Fibroblast of peridontal ligament (primary cell): ENCODE results near the gene HOXC9.

Experiments used
- DNase-seq: peaks from one replicate; pipeline ENCODE4 v3.0.0-alpha.2; 2010; ENCODE audit errors: extremely low read depth

The HOXC9 gene

DNA sequence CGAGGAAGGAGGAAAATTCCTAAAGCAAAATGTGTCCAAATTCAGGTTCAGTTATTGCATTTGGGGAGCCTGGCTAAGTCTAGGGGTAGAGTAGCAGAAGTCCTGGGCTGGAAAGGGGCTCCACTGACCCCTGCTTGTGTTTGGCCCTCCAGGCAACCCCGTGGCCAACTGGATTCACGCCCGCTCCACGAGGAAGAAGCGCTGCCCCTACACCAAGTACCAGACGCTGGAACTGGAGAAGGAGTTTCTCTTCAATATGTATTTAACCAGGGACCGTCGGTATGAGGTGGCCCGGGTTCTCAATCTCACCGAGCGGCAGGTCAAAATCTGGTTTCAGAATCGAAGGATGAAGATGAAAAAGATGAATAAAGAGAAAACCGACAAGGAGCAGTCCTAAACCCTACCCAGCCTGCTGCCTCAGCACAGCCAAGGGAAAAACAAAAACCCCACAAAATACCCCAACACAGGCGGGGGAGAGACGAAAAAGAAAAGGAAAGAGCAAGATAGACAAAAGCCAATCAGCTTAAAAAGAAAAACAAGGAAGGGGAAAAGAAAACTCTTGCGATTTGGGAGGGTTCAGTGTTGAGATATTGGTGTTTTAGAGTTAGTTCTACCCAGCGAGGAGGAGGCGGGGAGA is 2.4 kb downstream of the HOXC9 start:
- no peak for DNase-seq

DNA sequence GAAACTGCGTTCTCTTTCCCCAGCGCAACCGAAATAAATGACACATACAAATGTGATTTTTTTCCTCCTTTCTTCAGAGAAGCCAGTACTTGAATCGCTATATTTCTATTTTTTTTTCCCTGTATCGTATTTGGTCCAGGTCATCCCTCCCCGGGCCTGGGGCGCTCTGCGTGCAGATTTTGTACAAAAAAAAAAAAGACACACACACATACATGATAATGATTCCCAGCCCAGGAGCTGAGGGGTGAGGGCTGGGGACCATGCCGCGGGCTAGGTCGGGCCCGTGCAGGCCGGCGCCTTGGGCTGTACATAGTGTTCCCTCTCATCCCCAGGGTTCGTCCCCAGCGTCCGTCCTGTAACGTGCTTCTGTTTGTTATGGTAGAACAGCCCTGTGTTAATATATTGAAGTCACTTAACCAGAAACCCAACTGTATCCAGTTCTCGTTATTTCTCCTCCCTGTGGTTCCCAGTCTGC is 3.0 kb downstream of the HOXC9 start:
- no peak for DNase-seq

DNA sequence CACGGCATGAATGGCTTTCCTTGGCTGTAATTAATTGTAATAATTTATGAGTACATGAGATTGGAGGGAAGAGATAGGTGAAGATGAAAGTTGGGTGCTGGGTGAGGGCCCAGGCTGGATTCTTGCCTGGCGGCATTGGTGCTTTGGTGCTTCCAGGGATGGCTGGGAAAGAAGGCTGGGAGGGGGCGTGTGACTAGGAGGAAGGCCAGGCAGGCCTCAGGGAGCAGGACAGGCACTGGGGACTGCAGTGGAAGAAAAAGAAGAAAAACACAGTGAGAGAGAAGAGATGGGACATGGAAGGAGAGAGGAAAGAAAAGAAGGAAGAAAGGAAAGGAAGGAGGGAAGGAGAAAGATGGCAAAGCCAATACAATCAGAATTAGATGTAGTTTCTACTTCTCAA is 3.7 kb downstream of the HOXC9 start:
- DNase-seq: no peak

DNA sequence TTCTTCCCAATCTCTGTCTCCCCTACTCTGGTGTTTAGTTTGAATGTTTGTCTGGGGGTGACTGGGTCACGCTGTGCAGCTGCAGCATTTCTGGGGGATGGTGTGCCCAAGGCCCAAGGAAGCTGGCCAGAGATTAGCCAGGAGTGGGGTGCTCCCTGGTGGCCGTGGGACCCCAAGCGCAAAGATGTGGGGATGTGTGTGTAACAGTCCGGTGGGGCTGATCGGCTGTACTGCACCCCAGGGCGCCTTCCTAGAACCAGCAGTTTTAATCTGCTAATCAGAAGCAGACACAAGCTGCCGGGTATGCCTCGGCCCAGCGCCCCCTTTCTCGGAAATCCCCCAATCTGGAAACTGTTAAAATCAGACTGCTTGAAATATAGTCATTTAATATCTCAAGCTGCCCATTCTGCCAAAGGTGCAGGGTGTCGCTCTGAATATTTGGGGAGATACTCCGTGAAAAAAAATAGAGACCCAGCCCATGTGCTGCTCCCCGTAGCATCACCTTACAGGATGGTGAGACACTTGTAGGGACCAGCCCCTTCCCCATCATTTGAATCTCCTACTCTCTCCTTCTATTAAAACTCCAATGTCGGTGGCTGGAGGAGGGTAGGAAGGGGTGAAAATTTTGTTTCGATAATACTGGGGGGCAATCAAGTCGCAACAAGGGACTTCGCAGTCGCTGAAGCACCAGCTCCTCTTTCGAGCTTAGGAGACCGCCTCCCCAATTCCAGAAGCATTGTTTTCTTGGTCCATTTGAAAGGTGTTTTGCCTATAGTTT is 4.3 kb downstream of the HOXC9 start:
- DNase-seq: no peak

DNA sequence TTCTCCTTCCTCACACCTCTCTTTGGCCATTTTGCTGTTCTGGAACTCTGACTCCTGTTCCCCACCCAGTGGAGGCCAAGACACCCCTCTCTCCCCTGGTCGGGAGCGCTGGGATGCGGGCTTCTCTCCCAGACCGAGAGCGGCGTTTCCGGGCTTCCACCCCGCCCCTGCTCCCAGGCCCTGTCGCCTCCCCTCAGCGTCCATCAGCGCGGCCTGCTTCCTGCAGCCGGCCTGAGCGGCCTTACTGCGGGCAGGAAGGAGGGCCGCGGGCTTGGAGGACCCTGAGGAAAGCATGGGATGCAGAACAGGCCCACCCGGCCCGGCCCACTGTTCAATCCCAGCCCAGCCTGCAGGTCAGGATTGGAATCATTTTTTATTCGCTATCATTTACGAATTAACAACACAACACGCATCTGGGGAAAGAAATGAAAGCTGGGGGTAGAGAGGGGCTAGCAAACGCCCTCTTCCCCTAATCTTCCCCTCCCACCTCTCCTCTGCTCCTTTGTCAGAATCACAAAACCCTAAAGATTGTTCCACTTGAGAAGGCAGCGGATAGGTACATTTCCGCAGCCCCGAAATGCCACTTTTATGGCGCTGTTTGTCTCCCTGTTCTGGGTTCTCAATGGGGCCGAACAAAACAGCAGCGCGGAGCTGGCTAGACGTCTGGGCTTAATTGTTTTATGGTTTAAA is 5.0 kb downstream of the HOXC9 start:
- DNase-seq: no peak

DNA sequence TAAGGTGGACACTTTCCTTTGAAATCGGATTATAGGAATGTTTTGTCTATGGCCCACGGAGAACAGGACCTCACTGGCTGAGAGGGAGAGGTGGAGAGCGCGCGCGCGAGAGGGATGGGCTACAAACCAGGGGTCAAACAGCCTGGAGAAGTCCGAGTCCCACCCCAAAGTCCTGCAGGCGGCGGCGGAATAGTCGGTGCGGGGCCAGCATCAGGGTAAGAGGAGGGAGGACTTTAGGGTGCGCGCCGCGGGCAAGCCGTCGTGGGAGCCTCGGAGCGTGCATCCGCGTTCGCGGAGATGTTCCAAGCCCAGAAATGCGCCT is 5.5 kb downstream of the HOXC9 start:
- no peak for DNase-seq

DNA sequence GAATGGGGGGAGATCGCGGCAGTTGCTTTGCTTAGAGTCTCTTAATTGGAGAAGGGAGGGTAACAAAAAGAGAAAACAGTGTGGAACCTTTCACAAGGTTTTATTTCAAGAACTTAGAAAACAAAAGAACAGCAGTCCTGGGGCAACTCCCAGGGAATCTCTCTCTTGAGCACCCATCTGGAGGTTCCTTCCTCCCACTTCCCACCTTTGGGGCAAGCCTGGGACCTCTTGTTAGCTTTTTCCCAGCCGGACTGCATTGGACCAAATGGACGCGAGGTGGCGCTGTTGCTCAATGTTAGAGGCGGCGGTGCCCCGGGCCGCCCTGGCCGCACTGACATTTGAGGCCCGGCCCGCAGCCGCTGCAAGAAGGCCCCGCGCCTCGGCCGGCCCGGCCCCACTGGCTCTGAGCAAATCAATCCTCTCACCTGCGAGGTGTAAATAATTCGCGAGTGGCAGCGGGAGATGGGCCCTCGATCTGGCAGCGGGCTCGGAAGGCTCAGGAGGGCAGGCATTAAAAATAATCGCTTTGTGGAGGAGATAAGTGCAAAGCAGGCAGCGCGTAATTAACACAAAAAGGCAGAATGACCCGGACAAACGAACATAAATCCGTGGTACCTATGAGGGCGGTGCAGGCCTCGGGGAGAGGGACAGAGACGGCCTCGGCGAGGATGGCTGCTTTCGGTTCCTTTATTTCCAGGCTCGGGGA is 6.0 kb downstream of the HOXC9 start:
- peak; percentile 77 for DNase-seq

DNA sequence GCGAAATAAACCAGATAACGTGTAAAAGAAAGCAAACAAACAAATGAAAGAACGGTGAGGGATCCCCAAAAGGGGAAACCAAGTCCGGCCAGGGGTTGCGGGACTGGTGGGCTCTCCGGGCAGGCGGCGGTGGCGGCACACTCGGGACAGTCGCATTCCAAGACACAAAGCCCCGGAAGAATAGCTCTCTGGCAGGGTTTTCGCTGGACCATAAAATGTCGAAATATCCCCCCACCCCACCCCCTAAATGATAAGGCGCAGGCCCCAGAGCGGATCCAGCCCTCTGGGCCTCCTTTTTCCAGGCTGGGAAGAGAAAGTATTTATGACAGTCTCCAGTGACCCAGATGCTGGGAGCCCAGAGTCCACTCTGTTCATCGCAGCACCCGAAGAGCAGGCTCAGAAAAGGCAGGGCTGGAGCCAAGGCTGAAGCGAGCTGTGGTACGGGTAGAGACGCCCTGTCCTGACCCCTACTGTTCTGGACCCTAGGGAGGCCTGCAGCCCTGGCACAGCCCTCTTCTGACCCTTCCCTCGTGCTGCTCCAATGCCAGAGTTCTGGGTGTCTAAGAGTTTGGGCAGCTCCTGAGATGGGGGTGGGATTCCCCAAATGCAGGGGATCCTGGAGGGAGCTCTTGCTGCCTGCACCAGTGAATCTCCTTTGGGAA is 6.7 kb downstream of the HOXC9 start:
- no peak for DNase-seq

DNA sequence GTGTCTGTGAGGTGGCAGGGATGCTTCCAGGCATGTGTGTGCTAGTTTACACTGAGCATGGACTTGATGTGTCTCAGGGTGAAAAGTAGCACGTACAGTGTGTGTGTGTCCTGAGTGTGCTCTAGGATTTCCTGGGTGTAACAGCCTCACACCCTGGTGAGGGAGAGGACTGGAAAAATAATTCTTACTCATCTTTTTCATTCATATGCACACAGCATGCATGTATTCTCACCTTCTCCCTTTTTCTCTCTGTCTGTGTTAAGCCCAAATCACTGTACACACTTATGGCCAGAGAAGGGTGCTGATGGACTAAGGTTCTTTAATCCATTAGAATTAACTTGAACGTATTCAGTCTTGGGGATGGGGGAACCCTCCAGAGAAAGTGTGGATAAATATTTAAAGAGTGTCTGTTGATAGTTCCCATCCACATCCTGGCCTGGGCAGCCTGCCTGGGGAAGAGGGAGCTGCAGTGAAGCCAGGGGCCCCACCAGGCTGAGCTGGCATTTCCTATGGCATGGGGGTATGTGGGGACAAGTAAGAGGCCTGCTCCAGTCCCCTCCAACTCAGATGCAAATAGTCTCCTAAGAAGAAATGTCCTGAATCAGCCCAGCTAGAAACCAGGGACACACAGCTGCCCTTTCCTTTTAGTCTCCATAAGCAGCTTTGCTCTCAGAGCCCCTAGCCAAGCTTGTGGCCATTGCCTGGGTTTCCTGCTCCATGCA is 7.7 kb downstream of the HOXC9 start:
- no peak for DNase-seq

DNA sequence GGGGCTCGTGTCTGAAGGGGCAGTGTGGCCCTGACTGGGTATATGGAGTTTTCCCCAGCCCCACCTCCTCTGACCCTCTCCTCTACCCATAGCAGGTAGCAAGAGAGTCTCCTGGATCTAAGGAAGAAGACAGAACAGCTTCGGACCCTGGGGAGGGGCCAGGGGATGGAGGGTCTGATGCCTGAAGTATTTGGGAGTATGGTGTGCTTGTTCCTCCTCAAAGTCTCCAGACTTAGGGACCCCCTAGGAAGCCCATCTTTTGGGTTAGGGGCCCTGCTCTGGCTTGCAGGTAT is 8.2 kb downstream of the HOXC9 start:
- no peak for DNase-seq

DNA sequence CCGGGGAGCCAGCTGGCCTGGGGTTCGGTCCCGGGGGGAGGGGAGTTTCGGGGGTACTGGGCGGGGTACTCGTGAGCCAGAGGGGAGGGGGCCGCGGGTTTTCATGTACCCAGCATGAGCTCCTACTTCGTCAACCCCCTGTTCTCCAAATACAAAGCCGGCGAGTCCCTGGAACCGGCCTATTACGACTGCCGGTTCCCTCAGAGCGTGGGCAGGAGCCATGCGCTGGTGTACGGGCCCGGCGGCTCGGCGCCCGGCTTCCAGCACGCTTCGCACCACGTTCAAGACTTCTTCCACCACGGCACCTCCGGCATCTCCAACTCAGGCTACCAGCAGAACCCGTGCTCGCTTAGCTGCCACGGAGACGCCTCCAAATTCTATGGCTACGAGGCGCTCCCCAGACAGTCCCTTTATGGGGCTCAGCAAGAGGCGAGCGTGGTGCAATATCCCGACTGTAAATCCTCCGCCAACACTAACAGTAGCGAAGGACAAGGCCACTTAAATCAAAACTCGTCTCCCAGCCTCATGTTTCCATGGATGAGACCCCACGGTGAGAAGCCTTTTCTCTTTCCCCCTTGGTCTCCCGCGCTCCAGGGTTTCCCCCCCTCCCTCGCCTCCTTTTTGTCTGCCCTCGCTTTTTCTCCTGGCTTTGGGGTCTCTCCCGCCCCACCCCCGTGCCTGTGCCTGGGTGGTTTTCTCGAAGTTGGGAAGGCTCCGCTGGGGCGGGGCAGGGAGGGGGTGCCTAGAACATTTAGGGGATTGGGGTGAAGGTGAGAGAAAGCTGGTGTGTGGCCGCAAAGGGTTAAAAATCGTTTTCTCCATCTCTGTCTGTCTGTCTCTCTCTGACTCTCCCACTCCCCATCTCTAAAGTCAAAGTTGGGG is 9.5 kb downstream of the HOXC9 start:
- no peak for DNase-seq

DNA sequence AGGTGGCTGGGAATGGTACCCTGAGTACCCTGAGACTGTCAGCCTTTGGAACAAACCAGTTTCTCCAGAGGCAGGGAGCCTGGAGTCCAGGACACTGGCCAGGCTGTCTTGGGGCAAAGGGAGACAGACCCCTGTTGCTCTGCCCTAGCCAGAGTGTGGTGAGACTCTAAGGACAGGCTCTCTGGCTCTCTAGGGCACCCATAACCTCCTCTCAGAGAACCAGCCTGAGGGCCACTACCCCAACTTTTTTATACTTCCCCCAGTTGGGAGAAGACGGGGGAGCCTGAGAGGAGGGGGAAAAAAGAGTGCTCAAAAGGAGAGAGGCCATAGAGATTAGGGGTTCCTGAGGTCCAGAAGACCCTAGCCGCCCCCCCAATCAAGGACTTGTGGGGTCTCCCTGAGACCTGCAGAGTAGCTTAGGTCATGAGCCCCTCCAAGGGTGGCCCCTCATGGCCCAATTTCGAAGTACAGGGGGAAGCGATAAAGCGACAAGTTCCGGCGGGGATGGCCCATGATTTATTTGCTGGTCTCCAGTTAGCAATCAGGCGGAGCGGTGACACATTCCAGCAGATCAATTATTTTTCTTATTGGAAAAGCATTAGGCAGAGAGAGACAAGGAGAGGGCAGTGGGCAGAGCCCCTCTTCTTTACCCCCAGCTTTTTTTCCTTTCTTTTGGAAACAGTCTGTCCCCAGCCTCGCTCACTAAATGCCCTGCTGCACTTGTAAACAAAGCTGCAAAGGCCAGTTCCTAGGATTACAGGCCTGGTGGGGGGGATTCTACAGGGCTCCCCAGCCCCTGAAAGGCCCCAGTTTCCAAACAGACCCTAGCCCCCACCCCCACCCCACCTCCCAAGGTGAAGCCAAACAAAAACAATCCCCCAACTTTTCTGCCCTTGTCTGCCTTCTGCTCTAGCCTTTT is 10.4 kb downstream of the HOXC9 start:
- DNase-seq: no peak

DNA sequence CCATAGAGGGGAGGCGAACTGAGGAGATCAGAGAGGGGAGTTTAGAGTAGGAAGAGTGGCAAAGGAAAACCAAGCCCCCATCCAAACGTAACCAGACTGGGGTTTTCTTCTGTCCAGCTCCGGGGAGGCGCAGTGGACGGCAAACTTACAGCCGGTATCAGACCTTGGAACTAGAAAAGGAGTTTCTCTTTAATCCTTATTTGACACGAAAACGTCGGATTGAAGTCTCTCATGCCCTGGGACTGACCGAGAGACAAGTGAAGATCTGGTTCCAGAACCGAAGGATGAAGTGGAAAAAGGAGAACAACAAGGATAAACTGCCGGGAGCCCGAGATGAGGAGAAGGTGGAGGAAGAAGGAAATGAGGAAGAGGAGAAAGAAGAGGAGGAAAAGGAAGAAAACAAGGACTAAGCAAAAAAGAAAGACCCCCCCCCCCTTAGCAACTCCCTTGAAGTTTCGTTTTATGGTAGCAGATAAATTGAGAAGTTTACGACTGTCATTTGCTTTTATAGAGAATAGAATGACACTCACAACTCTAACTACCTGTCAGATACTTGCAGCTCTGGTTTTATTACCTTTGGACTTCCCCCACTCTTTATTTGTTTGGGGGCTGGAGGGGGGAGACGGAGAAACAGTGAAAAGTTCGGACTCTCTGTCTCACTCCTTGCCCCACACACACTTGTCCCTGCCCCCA is 11.2 kb downstream of the HOXC9 start:
- no peak for DNase-seq

DNA sequence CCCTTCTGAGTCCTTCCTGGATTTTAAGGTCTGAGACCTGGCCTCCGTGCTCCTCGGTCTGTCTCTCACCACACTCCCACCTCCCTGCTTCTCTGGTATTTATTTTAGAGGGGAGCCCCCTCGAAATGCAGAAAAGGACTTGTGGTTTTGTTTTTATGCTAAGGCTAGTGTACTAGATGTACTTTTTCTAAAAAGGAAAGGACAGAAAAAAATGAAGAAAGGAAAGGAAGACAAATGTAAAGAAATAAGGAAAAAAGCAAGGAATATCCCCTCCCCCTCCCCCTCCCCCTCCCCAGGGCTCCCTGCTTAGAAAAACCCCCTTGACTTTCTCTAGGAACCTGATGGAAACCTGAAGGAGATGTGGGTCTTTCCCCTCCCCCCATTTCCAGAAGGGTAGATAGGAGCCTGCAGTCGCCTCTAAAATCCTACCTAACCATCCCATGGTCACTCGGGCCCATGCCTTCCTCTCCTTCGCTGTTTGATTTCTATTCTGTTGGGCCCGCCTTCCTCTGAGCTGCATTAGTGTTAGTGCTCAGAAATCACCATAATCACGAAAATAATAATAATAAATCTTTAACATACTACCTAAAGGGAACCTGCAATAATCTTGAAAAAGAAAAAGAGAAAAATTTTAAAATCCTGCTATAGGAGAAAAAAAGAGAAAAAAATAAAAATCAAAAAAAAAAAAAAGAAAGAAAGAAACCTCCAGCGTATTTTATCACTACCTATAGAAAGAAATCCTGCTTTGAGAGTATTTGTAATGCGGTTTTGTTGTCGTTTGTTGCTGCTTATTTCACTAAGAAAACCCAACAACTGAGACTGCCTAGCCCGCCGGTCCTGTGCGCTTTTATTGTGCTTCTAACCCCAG is 11.9 kb downstream of the HOXC9 start:
- DNase-seq: no peak

DNA sequence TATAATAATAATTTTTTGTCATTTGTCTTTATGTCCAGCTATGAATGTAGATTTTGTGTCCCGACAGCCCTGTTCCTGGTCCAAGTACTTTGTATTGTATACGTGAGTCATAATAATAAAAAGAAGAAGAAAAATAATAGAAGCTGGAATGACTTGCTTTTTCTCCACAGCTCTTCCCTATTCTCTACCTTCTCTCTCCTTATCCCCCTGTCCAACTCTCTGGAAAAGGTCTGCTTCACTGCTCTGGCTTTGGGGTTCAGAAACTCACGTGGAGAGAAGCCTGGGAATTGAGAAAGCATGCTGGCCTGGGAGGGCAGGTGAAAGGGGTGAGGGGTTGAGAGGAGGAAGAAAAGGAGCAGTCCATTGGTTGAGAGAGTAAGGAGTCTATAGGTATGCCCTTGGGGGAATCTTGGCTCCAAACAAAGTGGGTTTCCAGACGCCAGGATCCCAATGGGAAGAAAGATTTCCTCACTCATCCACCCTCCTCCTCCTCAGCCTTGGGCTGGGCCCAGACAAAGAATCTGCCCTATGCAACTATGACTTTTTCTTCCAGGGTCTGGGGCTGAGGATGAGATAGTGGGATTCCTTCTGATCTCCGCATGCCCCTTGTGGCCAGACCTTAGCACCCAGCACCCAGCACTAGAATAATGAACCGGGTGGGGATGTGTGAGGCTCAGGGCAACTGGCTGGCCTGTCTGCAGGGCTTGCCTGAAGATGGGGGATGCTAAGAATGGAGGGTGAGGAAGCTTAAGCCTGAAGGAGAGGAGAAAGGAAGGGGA is 12.9 kb downstream of the HOXC9 start:
- no peak for DNase-seq

DNA sequence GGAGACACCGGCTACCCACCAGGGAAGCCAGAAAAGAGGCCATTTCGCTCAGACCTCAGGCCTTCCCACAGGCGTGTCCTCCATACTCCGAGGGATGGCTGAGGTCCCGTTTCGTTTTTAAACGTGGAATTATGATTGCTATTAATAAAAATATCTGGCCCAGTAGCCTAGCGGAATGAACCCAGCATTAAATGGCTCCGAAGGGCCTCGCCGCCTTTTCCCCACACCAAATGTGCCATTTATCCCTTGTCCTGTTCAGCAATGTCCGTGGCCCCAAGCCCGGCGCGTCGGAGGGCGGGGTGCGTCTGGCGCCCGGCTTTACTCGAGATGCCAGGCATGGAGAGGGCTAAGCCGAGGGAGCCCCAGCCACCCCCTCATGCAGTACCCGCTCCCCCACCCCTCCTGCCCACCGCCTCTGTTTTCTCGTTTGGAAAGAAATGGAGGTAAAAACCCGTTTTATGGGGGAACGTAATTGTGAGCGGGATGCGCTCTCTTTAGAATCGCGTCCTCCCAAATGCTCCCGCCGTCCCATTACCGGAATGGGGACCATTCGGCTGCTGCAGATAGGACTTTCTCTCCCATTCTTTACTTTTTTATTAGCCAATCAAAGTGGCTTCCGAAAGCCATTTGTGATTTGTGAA is 14.5 kb downstream of the HOXC9 start:
- no peak for DNase-seq
